ENCODE measurements around the gene KRTAP19-7.

DNA sequence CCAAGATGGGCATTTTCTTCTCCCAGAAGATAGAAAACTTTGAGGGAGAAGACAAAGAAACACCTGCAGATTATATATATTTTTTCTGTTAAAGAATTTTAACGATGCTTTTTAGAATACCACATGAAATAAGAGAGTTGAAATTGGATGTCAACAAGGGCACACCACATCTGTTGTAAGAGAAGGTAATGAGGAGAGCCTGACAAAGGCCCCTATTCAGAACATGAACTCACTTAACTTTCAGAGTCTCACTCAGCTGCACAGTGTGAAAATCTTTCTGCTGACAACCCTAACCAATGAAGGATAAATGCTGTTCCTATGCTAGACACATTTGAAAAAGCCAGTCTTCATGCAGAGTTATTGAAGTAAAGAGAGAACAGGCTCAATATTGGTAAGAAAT is 21.8 kb upstream of the KRTAP19-7 start:
- TF ChIP-seq POLR2AphosphoS5 (IDR thresholded peaks at IDR 0.05; ENCODE audit: insufficient read depth, low read depth, low read length) (no peak), POLR2A (IDR thresholded peaks at IDR 0.05; ENCODE audit: low read depth, low read length) (no peak)
